Endodermal cell (in vitro differentiated cells): ENCODE measurements around the gene NAGA. TPM values are rescaled to one million over a fixed set of nuclear protein-coding genes. Genes with fewer than 3 reads are reported as not detected.
A peak's percentile ranks its signal among the peaks of the same experiment; 100 is the strongest.

Source experiments
- DNase-seq: peaks from one replicate; pipeline ENCODE4 v3.0.0-alpha.2; 2017
- H3K27ac ChIP-seq: 2 replicates; pipeline ENCODE4 v1.5.1; 2013; ENCODE audit warnings: mild to moderate bottlenecking, low read depth, low read length, moderate library complexity
- H3K27me3 ChIP-seq: 2 replicates; pipeline ENCODE4 v1.6.1; 2013; ENCODE audit warnings: mild to moderate bottlenecking, low read length, moderate library complexity; ENCODE audit not compliant: insufficient read depth, control insufficient read depth, poor library complexity, severe bottlenecking
- H3K36me3 ChIP-seq: 2 replicates; pipeline ENCODE4 v1.7.0; 2013; ENCODE audit warnings: mild to moderate bottlenecking, low read length, moderate library complexity; ENCODE audit not compliant: control insufficient read depth, insufficient read depth
- H3K4me1 ChIP-seq: one replicate; pipeline ENCODE4 v1.7.0; 2013; ENCODE audit warnings: low read length; ENCODE audit not compliant: control insufficient read depth, insufficient read depth
- H3K4me3 ChIP-seq: 2 replicates; pipeline ENCODE4 v1.5.1; 2013; ENCODE audit warnings: mild to moderate bottlenecking, low read length, moderate library complexity
- H3K9ac ChIP-seq: 2 replicates; pipeline ENCODE4 v1.6.1; 2013; ENCODE audit warnings: mild to moderate bottlenecking, low read length, moderate library complexity; ENCODE audit not compliant: poor library complexity, severe bottlenecking; ENCODE audit errors: extremely low read depth
- H3K9me3 ChIP-seq: 2 replicates; pipeline ENCODE4 v1.6.1; 2013; ENCODE audit warnings: mild to moderate bottlenecking, low read length, moderate library complexity; ENCODE audit not compliant: control insufficient read depth
- H3K27ac Mint-ChIP-seq: 2 replicates; pipeline ENCODE4 v1.8.0; 2020; ENCODE audit warnings: mixed read lengths
- H3K27me3 Mint-ChIP-seq: 2 replicates; pipeline ENCODE4 v1.8.0; 2021; ENCODE audit warnings: mild to moderate bottlenecking, mixed read lengths; ENCODE audit not compliant: insufficient read depth
- H3K36me3 Mint-ChIP-seq: 2 replicates; pipeline ENCODE4 v1.8.0; 2020; ENCODE audit warnings: low read depth, mixed read lengths
- H3K4me1 Mint-ChIP-seq: 2 replicates; pipeline ENCODE4 v1.8.0; 2020; ENCODE audit warnings: mixed read lengths
- H3K4me3 Mint-ChIP-seq: 2 replicates; pipeline ENCODE4 v1.8.0; 2020; ENCODE audit warnings: mild to moderate bottlenecking, moderate library complexity, mixed read lengths
- H3K9me3 Mint-ChIP-seq: 2 replicates; pipeline ENCODE4 v1.8.0; 2020; ENCODE audit warnings: mild to moderate bottlenecking, mixed read lengths
- CTCF ChIP-seq: fragments of 200-600 bp; sonication (generic); conservative IDR thresholded peaks from 2 replicates; pipeline ENCODE4 v1.5.0; 2021; ENCODE audit warnings: antibody characterized with exemption, mild to moderate bottlenecking
- WGBS, 2 experiments: methylation state at CpG; one replicate each; pipeline versions ENCODE4 v1.1.5 to v1.1.7; 2013; ENCODE audit warnings: missing lambda C conversion rate in 2 of 2, mixed read lengths in 1 of 2; ENCODE audit not compliant: insufficient coverage in 1 of 2, insufficient read length in 1 of 2; 5-methylcytosine and 5-hydroxymethylcytosine counted together
- total RNA-seq, 2 donors: library from RNA; stranded (reverse); fragmentation: NEBNext Ultra II Directional in 1 of 2; extraction: Animal tissue kit (Norgen Biotek cat#: 25700) in 1 of 2; gene quantifications; 2 replicates in 1 of 2; 3 replicates in 1 of 2; pipeline ENCODE4 v1.2.1, GENCODE V29; 2021

NAGA gene
- total RNA-seq, 2 donors from 2014 or later, result 19.2 to 25.4 TPM

GRCh38 chr22:42083119-42083518 lies 12.5 kb upstream of the NAGA start:
- H3K9me3 ChIP-seq, result no peaks in the 10 kb centered on the region
- H3K27ac Mint-ChIP-seq, result no peak overlapping the region
- no peak overlapping the region for H3K4me3 Mint-ChIP-seq
- TF ChIP-seq CTCF, result no peak
- no peak overlapping the region for H3K4me3 ChIP-seq
- 89 to 100% methylated on average over 2 to 4 of the region's 4 CpGs for whole genome bisulfite sequencing, 2 experiments
- peaks cover 10% of the 10 kb centered on the region for H3K4me1 Mint-ChIP-seq
- H3K4me1 ChIP-seq, result no peaks in the 10 kb centered on the region
- H3K9me3 Mint-ChIP-seq, result no peaks in the 10 kb centered on the region
- H3K36me3 Mint-ChIP-seq, result peaks cover 50% of the 10 kb centered on the region
- no peak overlapping the region for H3K9ac ChIP-seq
- H3K27me3 Mint-ChIP-seq, result no peaks in the 10 kb centered on the region
- H3K27ac ChIP-seq, result no peak overlapping the region
- peaks cover 41% of the 10 kb centered on the region for H3K36me3 ChIP-seq
- no peak for DNase-seq
- no peaks in the 10 kb centered on the region for H3K27me3 ChIP-seq

GRCh38 chr22:42080287-42080686 lies 9.7 kb upstream of the NAGA start:
- no peak for DNase-seq
- TF ChIP-seq CTCF, result no peak
- Mint-ChIP-seq H3K27ac (peak overlapping the region; percentile 95), H3K36me3 (peaks cover 32% of the 10 kb centered on the region), H3K4me3 (peak overlapping the region; percentile 81), H3K27me3 (no peaks in the 10 kb centered on the region), H3K9me3 (no peaks in the 10 kb centered on the region), H3K4me1 (peaks cover 10% of the 10 kb centered on the region)
- Histone ChIP-seq H3K9me3 (no peaks in the 10 kb centered on the region), H3K27ac (no peak overlapping the region), H3K27me3 (no peaks in the 10 kb centered on the region), H3K9ac (peak overlapping the region; percentile 45), H3K36me3 (peaks cover 19% of the 10 kb centered on the region), H3K4me3 (peak overlapping the region; percentile 96), H3K4me1 (no peaks in the 10 kb centered on the region)
- WGBS, 2 experiments, result 35 to 52% methylated on average over 10 to 12 of the region's 14 CpGs

GRCh38 chr22:42079319-42080251 lies 9.0 kb upstream of the NAGA start, which contains the start of gene SMDT1:
SMDT1 (plus strand) TSS chr22:42079700; CDS start chr22:42079769, 69 bp downstream.
- Histone ChIP-seq H3K27me3 (no peaks in the 10 kb centered on the region), H3K27ac (peak within 1 kb of the TSS; percentile 94), H3K4me1 (no peaks in the 10 kb centered on the region), H3K9ac (peak within 1 kb of the TSS; percentile 84), H3K36me3 (peaks cover 16% of the 10 kb centered on the region), H3K4me3 (peak within 1 kb of the TSS; percentile 96), H3K9me3 (no peaks in the 10 kb centered on the region)
- TF ChIP-seq CTCF, result no peak
- Mint-ChIP-seq H3K9me3 (no peaks in the 10 kb centered on the region), H3K27ac (peak within 1 kb of the TSS; percentile 95), H3K36me3 (peaks cover 26% of the 10 kb centered on the region), H3K27me3 (no peaks in the 10 kb centered on the region), H3K4me3 (peak within 1 kb of the TSS; percentile 81), H3K4me1 (peaks cover 10% of the 10 kb centered on the region)
- DNase-seq, result peak; percentile 98
- 3 to 5% methylated on average over 11 to 71 of the region's 71 CpGs for WGBS, 2 experiments
